IPS-15b (cell line): ENCODE measurements around the gene NRSN1.

Experiments used
- H3K27me3 ChIP-seq: one replicate; pipeline ENCODE4 v1.6.1; 2013; ENCODE audit warnings: low read length; ENCODE audit not compliant: control insufficient read depth, insufficient read depth
- H3K36me3 ChIP-seq: one replicate; pipeline ENCODE4 v1.6.1; 2013; ENCODE audit warnings: low read length; ENCODE audit not compliant: control insufficient read depth, insufficient read depth
- H3K4me1 ChIP-seq: one replicate; pipeline ENCODE4 v1.6.1; 2013; ENCODE audit warnings: mild to moderate bottlenecking, low read length; ENCODE audit not compliant: control insufficient read depth, insufficient read depth
- H3K4me3 ChIP-seq: one replicate; pipeline ENCODE4 v1.5.1; 2013; ENCODE audit warnings: low read depth, low read length
- H3K9ac ChIP-seq: one replicate; pipeline ENCODE4 v1.6.1; 2013; ENCODE audit warnings: low read depth, mild to moderate bottlenecking, low read length
- H3K9me3 ChIP-seq: one replicate; pipeline ENCODE4 v1.6.1; 2013; ENCODE audit warnings: mild to moderate bottlenecking, low read length; ENCODE audit not compliant: control insufficient read depth, insufficient read depth

Gene NRSN1

GRCh38 chr6:24107294-24107693 is 18.7 kb upstream of the NRSN1 start:
- no peak overlapping the region for H3K9ac ChIP-seq
- no peaks in the 10 kb centered on the region for H3K27me3 ChIP-seq
- no peaks in the 10 kb centered on the region for H3K4me1 ChIP-seq
- H3K4me3 ChIP-seq: no peak overlapping the region
- no peaks in the 10 kb centered on the region for H3K9me3 ChIP-seq
- H3K36me3 ChIP-seq: no peaks in the 10 kb centered on the region

DNA sequence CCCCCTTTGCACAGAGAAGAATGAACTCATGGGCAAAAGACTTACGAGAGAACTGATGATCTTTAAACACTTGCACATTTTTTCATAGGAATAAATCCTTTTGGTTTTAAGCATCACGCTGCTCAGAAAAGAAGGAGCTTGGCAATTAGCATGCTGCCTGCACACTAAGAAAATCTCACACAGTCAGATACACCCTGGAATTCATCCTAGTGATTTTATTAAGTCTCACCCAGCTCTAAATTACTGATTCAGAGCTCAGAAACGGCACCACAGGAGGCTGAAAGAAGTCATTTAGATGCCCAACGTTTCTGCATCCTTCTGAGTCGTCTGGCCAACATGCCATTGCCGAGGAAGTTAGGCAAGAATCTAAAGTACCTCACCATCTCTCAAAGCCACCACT is 18.0 kb upstream of the NRSN1 start:
- no peaks in the 10 kb centered on the region for H3K36me3 ChIP-seq

GRCh38 chr6:24110417-24110816 is 15.6 kb upstream of the NRSN1 start:
- Histone ChIP-seq H3K36me3 (no peaks in the 10 kb centered on the region), H3K9me3 (no peaks in the 10 kb centered on the region), H3K9ac (no peak overlapping the region), H3K27me3 (no peaks in the 10 kb centered on the region), H3K4me1 (no peaks in the 10 kb centered on the region), H3K4me3 (no peak overlapping the region)

More for the DNA sequence above, 18.0 kb upstream of the NRSN1 start:
- no peak overlapping the region for H3K9ac ChIP-seq
- H3K4me3 ChIP-seq: no peak overlapping the region
- H3K4me1 ChIP-seq: no peaks in the 10 kb centered on the region
- no peaks in the 10 kb centered on the region for H3K9me3 ChIP-seq
- H3K27me3 ChIP-seq: no peaks in the 10 kb centered on the region

DNA sequence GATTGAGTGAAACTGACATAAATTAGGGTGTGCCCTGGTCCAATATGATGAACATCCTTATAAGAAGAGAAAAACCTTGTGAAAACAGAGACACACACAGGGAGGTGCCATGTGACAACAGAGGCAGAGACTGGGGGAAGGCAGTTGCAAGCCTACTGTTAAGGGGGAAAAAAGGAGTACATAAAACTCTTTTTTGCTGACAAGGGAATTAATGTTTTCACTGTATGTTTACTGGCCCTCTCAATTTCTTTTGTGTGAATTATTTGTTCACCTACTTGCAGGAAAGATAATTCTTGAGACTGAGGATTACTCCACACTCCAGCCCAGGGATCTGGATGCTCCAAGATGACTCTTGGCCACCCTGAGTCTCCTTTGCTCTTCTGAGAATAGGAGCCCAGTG is 12.1 kb upstream of the NRSN1 start:
- no peaks in the 10 kb centered on the region for H3K4me1 ChIP-seq
- H3K4me3 ChIP-seq: no peak overlapping the region
- no peaks in the 10 kb centered on the region for H3K36me3 ChIP-seq
- H3K9me3 ChIP-seq: no peaks in the 10 kb centered on the region
- H3K27me3 ChIP-seq: no peaks in the 10 kb centered on the region
- no peak overlapping the region for H3K9ac ChIP-seq

GRCh38 chr6:24117021-24117420 is 9.0 kb upstream of the NRSN1 start:
- no peak overlapping the region for H3K4me3 ChIP-seq
- no peak overlapping the region for H3K9ac ChIP-seq
- no peaks in the 10 kb centered on the region for H3K27me3 ChIP-seq
- no peaks in the 10 kb centered on the region for H3K36me3 ChIP-seq
- H3K9me3 ChIP-seq: no peaks in the 10 kb centered on the region
- no peaks in the 10 kb centered on the region for H3K4me1 ChIP-seq

DNA sequence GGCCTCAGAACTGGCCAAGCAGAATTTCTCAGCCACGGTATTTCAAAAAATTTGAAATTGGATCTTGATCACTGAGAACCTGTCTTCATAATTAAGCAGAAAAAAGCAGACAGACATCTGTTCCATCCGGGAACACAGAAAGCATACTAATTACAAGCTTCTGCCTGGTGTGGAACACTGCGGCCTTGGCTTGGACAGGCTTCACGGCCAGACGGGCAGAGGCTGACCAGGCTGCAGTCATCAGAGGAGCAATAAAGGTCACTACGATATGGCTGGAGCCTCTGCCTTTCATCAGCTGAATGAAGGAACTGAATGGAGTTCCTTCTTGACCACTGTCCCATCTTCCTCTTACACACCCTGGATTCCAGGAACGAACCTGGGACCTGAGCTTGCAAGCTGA is 3.9 kb upstream of the NRSN1 start:
- Histone ChIP-seq H3K9me3 (no peaks in the 10 kb centered on the region), H3K4me1 (no peaks in the 10 kb centered on the region), H3K4me3 (no peak overlapping the region), H3K36me3 (no peaks in the 10 kb centered on the region), H3K9ac (no peak overlapping the region), H3K27me3 (peaks cover 11% of the 10 kb centered on the region)

DNA sequence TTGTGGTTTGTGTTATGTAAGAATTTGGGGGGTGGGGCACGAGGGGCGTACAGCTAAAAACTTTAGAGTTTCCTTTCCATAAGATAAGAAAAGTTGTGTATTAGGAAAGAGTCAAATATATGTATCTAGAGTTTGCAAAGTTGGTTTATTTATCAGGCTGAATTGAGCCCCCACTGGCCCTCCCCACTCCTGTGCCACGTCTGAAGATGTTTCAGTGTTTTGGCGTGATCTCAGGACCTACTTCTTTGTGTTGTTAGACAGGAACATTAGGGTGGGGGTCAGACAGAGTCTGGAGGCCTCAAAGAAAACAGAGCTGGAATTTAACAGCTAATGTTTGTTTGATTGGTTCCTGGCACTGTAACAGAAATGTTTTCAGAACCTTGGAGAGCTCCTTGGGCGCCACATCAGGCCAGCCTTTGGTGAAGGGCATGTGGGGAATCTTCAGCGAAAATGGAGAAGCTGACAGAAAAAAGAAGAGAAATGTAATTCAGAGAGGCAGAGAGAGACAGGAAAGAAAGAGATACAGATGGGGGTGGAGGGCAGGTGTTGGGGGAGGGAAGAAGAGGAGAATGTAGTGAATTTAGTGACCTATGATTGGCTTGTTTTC is 674 bp downstream of the NRSN1 start:
- peak overlapping the region; percentile 70 for H3K4me3 ChIP-seq
- H3K9ac ChIP-seq: no peak overlapping the region
- H3K36me3 ChIP-seq: no peaks in the 10 kb centered on the region
- H3K27me3 ChIP-seq: peaks cover 11% of the 10 kb centered on the region
- no peaks in the 10 kb centered on the region for H3K4me1 ChIP-seq
- no peaks in the 10 kb centered on the region for H3K9me3 ChIP-seq

DNA sequence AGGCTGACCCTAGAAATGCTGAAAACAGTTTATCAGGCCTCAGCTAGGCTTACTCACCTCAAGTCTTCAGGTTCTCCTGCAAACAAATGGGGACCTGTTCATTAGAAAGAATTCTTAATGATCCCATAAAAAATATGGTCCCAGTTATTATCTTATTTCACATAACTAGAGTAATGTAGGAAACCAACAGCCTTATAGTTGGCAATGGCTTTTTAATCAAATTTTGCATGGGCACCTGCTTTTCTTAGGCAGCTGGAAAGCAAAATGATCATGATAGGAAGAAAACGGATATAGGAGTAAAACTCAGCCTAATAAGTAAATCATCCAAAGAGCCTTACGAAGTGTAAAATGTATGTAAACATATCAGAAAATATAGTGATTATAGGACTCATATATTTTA is 1.3 kb downstream of the NRSN1 start:
- Histone ChIP-seq H3K36me3 (no peaks in the 10 kb centered on the region), H3K9ac (no peak overlapping the region), H3K9me3 (no peaks in the 10 kb centered on the region), H3K4me3 (no peak overlapping the region), H3K4me1 (no peaks in the 10 kb centered on the region), H3K27me3 (peaks cover 11% of the 10 kb centered on the region)

DNA sequence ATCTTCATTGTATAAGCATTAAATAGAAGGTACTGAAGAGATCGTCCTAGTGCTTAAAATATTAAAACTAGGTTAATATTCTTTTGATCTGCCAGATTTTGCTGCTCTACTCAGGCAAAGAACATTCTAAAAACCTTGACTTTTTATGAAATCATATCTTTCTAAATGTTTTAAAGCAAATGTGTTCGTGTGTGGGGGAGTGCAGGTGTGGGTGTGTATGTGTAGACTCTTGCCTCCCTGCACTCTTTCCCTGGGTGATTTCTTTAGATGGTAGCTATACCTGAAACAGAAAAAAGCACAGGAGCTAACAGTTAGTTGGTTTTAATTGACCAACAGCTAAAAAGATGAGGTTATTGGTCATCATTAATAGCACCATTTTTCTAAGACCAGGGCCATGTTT is 5.7 kb downstream of the NRSN1 start:
- Histone ChIP-seq H3K9ac (no peak overlapping the region), H3K36me3 (no peaks in the 10 kb centered on the region), H3K27me3 (no peaks in the 10 kb centered on the region), H3K4me1 (no peaks in the 10 kb centered on the region), H3K9me3 (no peaks in the 10 kb centered on the region), H3K4me3 (no peak overlapping the region)

- no peaks in the 10 kb centered on the region for H3K4me1 ChIP-seq
- no peaks in the 10 kb centered on the region for H3K36me3 ChIP-seq
- no peak overlapping the region for H3K9ac ChIP-seq
- H3K9me3 ChIP-seq: no peaks in the 10 kb centered on the region
- H3K4me3 ChIP-seq: no peak overlapping the region
- H3K27me3 ChIP-seq: no peaks in the 10 kb centered on the region
Measured at GRCh38 chr6:24139080-24139479, 13.1 kb downstream of the NRSN1 start.

GRCh38 chr6:24139639-24140038 is 13.6 kb downstream of the NRSN1 start:
- Histone ChIP-seq H3K4me1 (no peaks in the 10 kb centered on the region), H3K4me3 (no peak overlapping the region), H3K27me3 (no peaks in the 10 kb centered on the region), H3K36me3 (no peaks in the 10 kb centered on the region), H3K9ac (no peak overlapping the region), H3K9me3 (no peaks in the 10 kb centered on the region)

GRCh38 chr6:24140591-24140990 is 14.6 kb downstream of the NRSN1 start:
- Histone ChIP-seq H3K4me1 (no peaks in the 10 kb centered on the region), H3K9me3 (no peaks in the 10 kb centered on the region), H3K4me3 (no peak overlapping the region), H3K27me3 (no peaks in the 10 kb centered on the region), H3K36me3 (no peaks in the 10 kb centered on the region), H3K9ac (no peak overlapping the region)
